IMR-90 (cell line): ENCODE results near the gene ZNF831. TPM values are rescaled to one million over a fixed set of nuclear protein-coding genes. Genes with fewer than 3 reads are reported as not detected.

Experiments used
- ATAC-seq: fragments of 200-7000 bp; cut with Tn5 transposase; 2 replicates; pipeline ENCODE4 v1.9.1; 2020; ENCODE audit warnings: low read depth, mild to moderate bottlenecking, moderate library complexity
- BruUV-seq: library from RNA; stranded (reverse); fragments of 400-500 nt; replicated peaks from 2 replicates; lab custom pipeline; 2021; lab: Mats Ljungman, UMichigan
- CTCF ChIA-PET: fragments of 300-600 bp; formaldehyde crosslinking; extraction: SDS; loops from one replicate; lab custom pipeline; 2021; ENCODE audit warnings: antibody characterized with exemption; lab: Yijun Ruan, JAX
- POLR2A ChIA-PET: fragments of 300-600 bp; sonication (Branson Sonifier 250); formaldehyde crosslinking; loops from one replicate; lab custom pipeline; 2022; ENCODE audit warnings: antibody characterized with exemption; ENCODE audit not compliant: unreplicated experiment; lab: Charles Lee
- DNase-seq: peaks from one replicate; pipeline ENCODE4 v3.0.0; 2013
- H2AFZ ChIP-seq: replicated peaks from 2 replicates; pipeline ENCODE3; 2013; ENCODE audit warnings: low read length, mild to moderate bottlenecking; ENCODE audit not compliant: poor library complexity
- H2AK5ac ChIP-seq: 2 replicates; pipeline ENCODE4 v1.6.1; 2013; ENCODE audit warnings: low read depth, low read length, inconsistent platforms
- H2AK9ac ChIP-seq: replicated peaks from 2 replicates; pipeline ENCODE3; 2013; ENCODE audit warnings: mild to moderate bottlenecking, low read depth, low read length, moderate library complexity; ENCODE audit not compliant: poor library complexity
- H2BK120ac ChIP-seq: 2 replicates; pipeline ENCODE4 v1.6.1; 2013; ENCODE audit warnings: low read depth, low read length, inconsistent platforms
- H2BK15ac ChIP-seq: 3 replicates; pipeline ENCODE4 v1.6.1; 2013; ENCODE audit warnings: low read depth, low read length, inconsistent platforms
- H2BK20ac ChIP-seq: 2 replicates; pipeline ENCODE4 v1.6.1; 2013; ENCODE audit warnings: low read depth, mild to moderate bottlenecking, inconsistent platforms, low read length, moderate library complexity
- H2BK5ac ChIP-seq: 2 replicates; pipeline ENCODE4 v1.6.1; 2013; ENCODE audit warnings: mild to moderate bottlenecking, low read depth, low read length, inconsistent platforms; ENCODE audit not compliant: poor library complexity, severe bottlenecking
- H3K14ac ChIP-seq: replicated peaks from 2 replicates; pipeline ENCODE4 v1.6.1; 2013; ENCODE audit warnings: low read depth, low read length, inconsistent platforms
- H3K18ac ChIP-seq: 2 replicates; pipeline ENCODE4 v1.6.1; 2013; ENCODE audit warnings: low read depth, low read length, control low read depth
- H3K23ac ChIP-seq: 2 replicates; pipeline ENCODE4 v1.6.1; 2013; ENCODE audit warnings: low read depth, low read length, inconsistent platforms
- H3K27ac ChIP-seq: 2 replicates; pipeline ENCODE4 v1.5.1; 2013; ENCODE audit warnings: mild to moderate bottlenecking, control low read depth, low read length; ENCODE audit not compliant: insufficient read depth
- H3K27me3 ChIP-seq: 2 replicates; pipeline ENCODE4 v1.6.1; 2013; ENCODE audit warnings: low read length; ENCODE audit not compliant: control insufficient read depth, insufficient read depth
- H3K36me3 ChIP-seq: 2 replicates; pipeline ENCODE4 v1.6.1; 2013; ENCODE audit warnings: low read length, mixed read lengths; ENCODE audit not compliant: control insufficient read depth, insufficient read depth
- H3K4ac ChIP-seq: 2 replicates; pipeline ENCODE4 v1.6.1; 2013; ENCODE audit warnings: low read depth, low read length, inconsistent platforms
- H3K4me1 ChIP-seq: 2 replicates; pipeline ENCODE4 v1.6.1; 2013; ENCODE audit warnings: low read length, mixed read lengths; ENCODE audit not compliant: control insufficient read depth, insufficient read depth
- H3K4me2 ChIP-seq: 2 replicates; pipeline ENCODE4 v1.6.1; 2013; ENCODE audit warnings: low read depth, mild to moderate bottlenecking, control low read depth, low read length, moderate library complexity
- H3K4me3 ChIP-seq: 2 replicates; pipeline ENCODE4 v1.5.1; 2013; ENCODE audit warnings: low read depth, mild to moderate bottlenecking, control low read depth, low read length, moderate library complexity; ENCODE audit not compliant: insufficient read depth
- H3K56ac ChIP-seq: 2 replicates; pipeline ENCODE4 v1.6.1; 2013; ENCODE audit warnings: low read length, inconsistent platforms; ENCODE audit not compliant: insufficient read depth; ENCODE audit errors: extremely low read depth
- H3K79me1 ChIP-seq, 2 experiments: 2 replicates each; pipeline ENCODE4 v1.6.1; 2013; ENCODE audit warnings: low read length in 2 of 2, inconsistent platforms in 1 of 2, low read depth in 1 of 2
- H3K9ac ChIP-seq: 2 replicates; pipeline ENCODE4 v1.6.1; 2013; ENCODE audit warnings: low read depth, low read length, control low read depth
- H3K9me1 ChIP-seq: 2 replicates; pipeline ENCODE4 v1.6.1; 2013; ENCODE audit warnings: low read length, inconsistent platforms; ENCODE audit not compliant: insufficient read depth
- H3K9me3 ChIP-seq: 2 replicates; pipeline ENCODE4 v1.6.1; 2013; ENCODE audit warnings: low read length; ENCODE audit not compliant: control insufficient read depth, insufficient read depth
- H4K20me1 ChIP-seq: 2 replicates; pipeline ENCODE4 v1.6.1; 2013; ENCODE audit warnings: low read length, inconsistent platforms; ENCODE audit not compliant: insufficient read depth
- H4K5ac ChIP-seq: 2 replicates; pipeline ENCODE4 v1.6.1; 2013; ENCODE audit warnings: mild to moderate bottlenecking, low read depth, low read length, control low read depth
- H4K8ac ChIP-seq, 2 experiments: 2 replicates each; pipeline ENCODE4 v1.6.1; 2013; ENCODE audit warnings: low read depth in 2 of 2, low read length in 2 of 2, control low read depth in 1 of 2, inconsistent platforms in 1 of 2
- H4K91ac ChIP-seq: 2 replicates; pipeline ENCODE4 v1.6.1; 2013; ENCODE audit warnings: low read depth, low read length, inconsistent platforms; ENCODE audit not compliant: insufficient read depth
- BHLHE40 ChIP-seq: fragments of 150-350 bp; IDR thresholded peaks from 2 replicates; pipeline ENCODE4 v1.6.1; 2016; ENCODE audit warnings: mild to moderate bottlenecking, low read depth, low read length
- MAFK ChIP-seq: IDR thresholded peaks from 2 replicates; pipeline ENCODE4 v1.6.1; 2012; ENCODE audit warnings: low read depth, low read length, improper control_type of control experiment
- MAZ ChIP-seq: IDR thresholded peaks from 2 replicates; pipeline ENCODE4 v1.6.1; 2012; ENCODE audit warnings: low read depth, mild to moderate bottlenecking, low read length, improper control_type of control experiment, moderate library complexity, borderline replicate concordance
- RAD21 ChIP-seq: IDR thresholded peaks from 2 replicates; pipeline ENCODE4 v1.6.1; 2012; ENCODE audit warnings: low read length, improper control_type of control experiment
- SMC3 ChIP-seq: fragments of 150-350 bp; IDR thresholded peaks from 2 replicates; pipeline ENCODE4 v1.6.1; 2016; ENCODE audit warnings: low read depth, mild to moderate bottlenecking, antibody characterized with exemption, low read length, moderate library complexity
- WGBS, 2 experiments: methylation state at CpG; one replicate each; pipeline versions ENCODE4 v1.1.5 to v1.1.7; 2013; ENCODE audit warnings: missing lambda C conversion rate in 2 of 2; ENCODE audit not compliant: insufficient read length in 1 of 2; ENCODE audit errors: extremely low coverage in 2 of 2; 5-methylcytosine and 5-hydroxymethylcytosine counted together
- dilution Hi-C: fragments of 300-500 bp; cut with HindIII; formaldehyde crosslinking; loops from one replicate; pipeline ENCODE4 v1.14.3; 2018; ENCODE audit warnings: low sequenced_read_pairs; ENCODE audit not compliant: unreplicated experiment
- in situ Hi-C: fragments of 300-500 bp; cut with MboI; formaldehyde crosslinking; loops from 3 replicates; pipeline ENCODE4 v1.14.3; 2019; ENCODE audit warnings: low sequenced_read_pairs, inconsistent platforms, mixed read lengths
- intact Hi-C: fragments of 100-400 bp; cut with micrococcal nuclease; formaldehyde crosslinking; loops from 2 replicates; pipeline ENCODE4 v1.10.0; 2022
- polyA plus RNA-seq, 3 experiments: library from polyadenylated mRNA; depleted of rRNA; stranded (reverse); fragments of >200 nt; gene quantifications; 2 replicates each; pipeline ENCODE4 v1.2.3, GENCODE V29; 2012; ENCODE audit warnings: low replicate concordance in 1 of 3
- total RNA-seq: library from RNA; depleted of rRNA; stranded (reverse); fragments of >200 nt; gene quantifications from 2 replicates; pipeline ENCODE4 v1.2.3, GENCODE V29; 2012
- TF ChIP-seq, protein P1 (sequence below): fragments of 150-350 bp; IDR thresholded peaks from 2 replicates; pipeline ENCODE4 v1.6.1; 2017; ENCODE audit warnings: mild to moderate bottlenecking, antibody characterized with exemption, low read length, low read depth

The ZNF831 gene
- total and polyA plus RNA-seq, 2 of the 4 experiments (the other 2 are of a cell fraction), result not detected

DNA sequence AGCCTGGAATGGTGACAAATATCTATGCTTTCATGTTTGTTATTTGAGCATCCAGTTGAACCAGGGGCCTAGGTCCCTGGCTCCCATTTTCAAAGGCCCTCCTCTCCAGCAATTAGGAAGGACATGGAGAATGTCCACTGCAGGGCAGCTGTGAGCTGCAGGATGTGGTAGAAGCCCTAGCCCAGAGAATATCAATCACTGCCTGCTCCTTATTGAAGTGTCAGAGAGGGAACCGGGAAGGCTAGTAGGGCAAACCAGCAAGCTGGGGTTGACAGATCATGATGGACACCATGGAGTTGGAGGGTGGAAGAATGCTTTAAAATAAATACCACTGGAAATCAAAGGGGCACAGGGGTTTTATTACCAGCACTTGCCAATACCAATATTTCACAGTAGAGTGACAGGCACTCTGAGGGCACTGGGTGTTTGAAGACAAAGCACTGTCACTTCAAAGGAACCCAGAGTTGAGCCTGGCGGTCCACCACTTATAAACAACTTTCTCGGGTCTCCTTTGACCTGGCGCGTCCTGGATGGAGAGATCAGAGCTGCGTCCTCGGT is 47.7 kb downstream of the ZNF831 start:
- Histone ChIP-seq H3K27me3 (peaks cover 5% of the 10 kb centered on the region; the same call in 1 of the 2 replicates), H2AFZ (no peak overlapping the region), H3K14ac (no peak overlapping the region), H2AK9ac (no peak overlapping the region), H4K8ac (no peak overlapping the region), H3K9me3 (no peaks in the 10 kb centered on the region), H2BK20ac (no peak overlapping the region), H2AK5ac (no peak overlapping the region), H2BK15ac (no peak overlapping the region), H3K9ac (no peak overlapping the region), H3K36me3 (no peaks in the 10 kb centered on the region), H4K5ac (no peak overlapping the region), H3K4me1 (no peaks in the 10 kb centered on the region), H4K91ac (no peak overlapping the region), H2BK120ac (no peak overlapping the region), H3K4me3 (no peak overlapping the region), H3K4me2 (no peak overlapping the region), H3K27ac (no peak overlapping the region), H3K56ac (no peak overlapping the region), H3K9me1 (no peaks in the 10 kb centered on the region), H3K23ac (no peak overlapping the region), H4K20me1 (no peaks in the 10 kb centered on the region), H3K4ac (no peak overlapping the region), H2BK5ac (no peak overlapping the region), H3K18ac (no peak overlapping the region), H3K79me1 (no peaks in the 10 kb centered on the region)
- intact Hi-C loops (no loop called here), in situ Hi-C loops (no loop called here), dilution Hi-C loops (no loop called here)
- ATAC-seq, result no peak
- ChIA-PET POLR2A (no interaction called here), CTCF (no interaction called here)
- no peak for DNase-seq
- BruUV-seq, result no TSS peak
- no CpG with 5 or more reads among the region's 7 CpGs for WGBS, 2 experiments
- TF ChIP-seq MAZ (no peak), BHLHE40 (no peak), MAFK (no peak), RAD21 (no peak), SMC3 (no peak)
- TF ChIP-seq, protein P1, sequence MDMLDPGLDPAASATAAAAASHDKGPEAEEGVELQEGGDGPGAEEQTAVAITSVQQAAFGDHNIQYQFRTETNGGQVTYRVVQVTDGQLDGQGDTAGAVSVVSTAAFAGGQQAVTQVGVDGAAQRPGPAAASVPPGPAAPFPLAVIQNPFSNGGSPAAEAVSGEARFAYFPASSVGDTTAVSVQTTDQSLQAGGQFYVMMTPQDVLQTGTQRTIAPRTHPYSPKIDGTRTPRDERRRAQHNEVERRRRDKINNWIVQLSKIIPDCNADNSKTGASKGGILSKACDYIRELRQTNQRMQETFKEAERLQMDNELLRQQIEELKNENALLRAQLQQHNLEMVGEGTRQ, result no peak
